H1 (cell line): ENCODE measurements around the gene ICE1. TPM values are rescaled to one million over a fixed set of nuclear protein-coding genes. Genes with fewer than 3 reads are reported as not detected.
A peak's percentile ranks its signal among the peaks of the same experiment; 100 is the strongest.

Source experiments
- CTCF ChIA-PET: fragments of 300-600 bp; sonication (Branson Sonifier 250); formaldehyde crosslinking; loops from one replicate; lab custom pipeline; 2021; ENCODE audit not compliant: partially characterized antibody; lab: Charles Lee
- POLR2A ChIA-PET: fragments of 300-600 bp; sonication (Branson Sonifier 250); formaldehyde crosslinking; loops from one replicate; lab custom pipeline; 2021; ENCODE audit warnings: inconsistent platforms; ENCODE audit not compliant: partially characterized antibody; lab: Charles Lee
- DNase-seq, 2 experiments: peaks; one replicate each; pipeline versions ENCODE4 v3.0.0 to v3.0.0-alpha.2; 2010 to 2022; ENCODE audit warnings: low spot score in 2 of 2, low read depth in 1 of 2, mixed read lengths in 1 of 2
- FAIRE-seq: peaks from 2 replicates; lab custom pipeline; 2011; peaks lifted over from hg19 to GRCh38; lab: Jason Lieb, UNC
- H2AFZ ChIP-seq: 2 replicates; pipeline ENCODE4 v1.8.1; 2012; ENCODE audit warnings: low read length, inconsistent platforms
- H2AK5ac ChIP-seq: 2 replicates; pipeline ENCODE4 v1.6.1; 2013; ENCODE audit warnings: low read depth, low read length
- H2BK120ac ChIP-seq: replicated peaks from 2 replicates; pipeline ENCODE3; 2013; ENCODE audit warnings: low read depth, low read length, inconsistent platforms
- H2BK12ac ChIP-seq: 2 replicates; pipeline ENCODE4 v1.6.1; 2013; ENCODE audit warnings: low read depth, low read length
- H2BK15ac ChIP-seq: 2 replicates; pipeline ENCODE4 v1.6.1; 2013; ENCODE audit warnings: low read length
- H2BK20ac ChIP-seq: 2 replicates; pipeline ENCODE4 v1.6.1; 2013; ENCODE audit warnings: low read length
- H2BK5ac ChIP-seq: 2 replicates; pipeline ENCODE4 v1.6.1; 2013; ENCODE audit warnings: low read depth, low read length
- H3K14ac ChIP-seq: 2 replicates; pipeline ENCODE4 v1.6.1; 2013; ENCODE audit warnings: inconsistent platforms; ENCODE audit not compliant: insufficient read length
- H3K18ac ChIP-seq: 2 replicates; pipeline ENCODE4 v1.6.1; 2013; ENCODE audit warnings: low read length; ENCODE audit errors: extremely low read depth
- H3K23ac ChIP-seq: 2 replicates; pipeline ENCODE4 v1.6.1; 2013; ENCODE audit warnings: inconsistent platforms; ENCODE audit not compliant: insufficient read length
- H3K23me2 ChIP-seq: 2 replicates; pipeline ENCODE4 v1.6.1; 2013; ENCODE audit warnings: low read depth, low read length
- H3K27ac ChIP-seq: 2 replicates; pipeline ENCODE4 v1.6.1; 2011; ENCODE audit warnings: low read depth, low read length, inconsistent platforms
- H3K27me3 ChIP-seq, 4 experiments: replicated peaks in 1 of 4; 1 replicate in 1 of 4; 2 replicates in 3 of 4; pipeline versions ENCODE4 v1.6.1 to v1.8.1; 2011 to 2013; ENCODE audit warnings: low read length in 3 of 4, mild to moderate bottlenecking in 3 of 4, inconsistent platforms in 2 of 4, mixed read lengths in 2 of 4, moderate library complexity in 1 of 4; ENCODE audit not compliant: control insufficient read depth in 3 of 4, insufficient read depth in 3 of 4; ENCODE audit errors: extremely low read depth in 1 of 4
- H3K36me3 ChIP-seq, 4 experiments: 2 replicates each; pipeline versions ENCODE4 v1.6.1 to v1.8.1; 2011 to 2013; ENCODE audit warnings: mild to moderate bottlenecking in 4 of 4, low read length in 3 of 4, moderate library complexity in 2 of 4, control low read depth in 1 of 4, inconsistent platforms in 1 of 4; ENCODE audit not compliant: insufficient read depth in 4 of 4, control insufficient read depth in 2 of 4
- H3K4ac ChIP-seq: replicated peaks from 2 replicates; pipeline ENCODE3; 2013; ENCODE audit warnings: low read length, low read depth, mixed read lengths, inconsistent platforms; ENCODE audit not compliant: insufficient read length
- H3K4me1 ChIP-seq, 4 experiments: replicated peaks in 1 of 4; 1 replicate in 1 of 4; 2 replicates in 3 of 4; pipeline versions ENCODE4 v1.6.1 to v1.8.1; 2011 to 2013; ENCODE audit warnings: low read length in 3 of 4, inconsistent platforms in 2 of 4, mixed read lengths in 1 of 4; ENCODE audit not compliant: insufficient read depth in 4 of 4, control insufficient read depth in 3 of 4
- H3K4me2 ChIP-seq, 2 experiments: 2 replicates each; pipeline versions ENCODE4 v1.6.1 to v1.8.1; 2011 to 2013; ENCODE audit warnings: low read depth in 2 of 2, low read length in 2 of 2, control low read depth in 1 of 2, inconsistent platforms in 1 of 2, mild to moderate bottlenecking in 1 of 2; ENCODE audit not compliant: insufficient read depth in 1 of 2
- H3K4me3 ChIP-seq, 4 experiments: fragments of 200-600, 300-600 bp in 1 of 4; sonication (generic), shearing (Covaris generic), sonication (Bioruptor Twin) in 1 of 4; 2 replicates each; pipeline versions ENCODE4 v1.5.1 to v1.8.1; 2011 to 2016; ENCODE audit warnings: low read length in 4 of 4, low read depth in 3 of 4, control low read depth in 2 of 4, inconsistent platforms in 2 of 4, mild to moderate bottlenecking in 2 of 4, mixed read lengths in 1 of 4, moderate library complexity in 1 of 4; ENCODE audit not compliant: insufficient read depth in 2 of 4; ENCODE audit errors: extremely low read depth in 1 of 4
- H3K56ac ChIP-seq: replicated peaks from 2 replicates; pipeline ENCODE3; 2013; ENCODE audit warnings: low read depth, mild to moderate bottlenecking, mixed read lengths, low read length, inconsistent platforms; ENCODE audit not compliant: insufficient read length
- H3K79me1 ChIP-seq: 2 replicates; pipeline ENCODE4 v1.6.1; 2013; ENCODE audit warnings: low read depth, low read length, control low read depth
- H3K79me2 ChIP-seq, 2 experiments: 2 replicates each; pipeline versions ENCODE4 v1.6.1 to v1.8.1; 2012 to 2013; ENCODE audit warnings: low read length in 2 of 2, mild to moderate bottlenecking in 2 of 2, inconsistent platforms in 1 of 2; ENCODE audit not compliant: insufficient read depth in 2 of 2, control insufficient read depth in 1 of 2
- H3K9ac ChIP-seq, 4 experiments: replicated peaks in 1 of 4; 1 replicate in 1 of 4; 2 replicates in 3 of 4; pipeline versions ENCODE4 v1.6.1 to v1.8.1; 2011 to 2013; ENCODE audit warnings: low read depth in 3 of 4, low read length in 3 of 4, control low read depth in 2 of 4, mild to moderate bottlenecking in 2 of 4, moderate library complexity in 2 of 4, inconsistent platforms in 1 of 4; ENCODE audit errors: extremely low read depth in 1 of 4
- H3K9me3 ChIP-seq, 2 experiments: 2 replicates each; pipeline versions ENCODE4 v1.6.1 to v1.8.1; 2012 to 2013; ENCODE audit warnings: mild to moderate bottlenecking in 2 of 2, moderate library complexity in 2 of 2, control low read depth in 1 of 2, inconsistent platforms in 1 of 2, low read depth in 1 of 2, low read length in 1 of 2, mixed read lengths in 1 of 2; ENCODE audit not compliant: insufficient read depth in 2 of 2
- H4K20me1 ChIP-seq, 2 experiments: replicated peaks in 1 of 2; 2 replicates each; pipeline versions ENCODE3 to v1.8.1; 2011 to 2013; ENCODE audit warnings: inconsistent platforms in 2 of 2, low read length in 2 of 2, mild to moderate bottlenecking in 1 of 2; ENCODE audit not compliant: insufficient read depth in 2 of 2, control insufficient read depth in 1 of 2
- H4K5ac ChIP-seq: 2 replicates; pipeline ENCODE4 v1.6.1; 2013; ENCODE audit warnings: low read length, low read depth, mixed read lengths, inconsistent platforms; ENCODE audit not compliant: insufficient read length
- H4K8ac ChIP-seq: 2 replicates; pipeline ENCODE4 v1.8.0; 2013; ENCODE audit warnings: mild to moderate bottlenecking, moderate library complexity, low read length, inconsistent platforms; ENCODE audit not compliant: insufficient read depth; ENCODE audit errors: extremely low read depth
- H4K91ac ChIP-seq: replicated peaks from 2 replicates; pipeline ENCODE3; 2013; ENCODE audit warnings: low read length, mixed read lengths, inconsistent platforms; ENCODE audit not compliant: insufficient read length
- CHD2 ChIP-seq: IDR thresholded peaks from 2 replicates; pipeline ENCODE4 v1.6.1; 2012; ENCODE audit warnings: low read length, improper control_type of control experiment
- CREB1 ChIP-seq: IDR thresholded peaks from 2 replicates; pipeline ENCODE4 v1.6.1; 2012; ENCODE audit warnings: inconsistent platforms
- RFX5 ChIP-seq: IDR thresholded peaks from 2 replicates; pipeline ENCODE4 v1.6.1; 2011; ENCODE audit warnings: low read depth, low read length, improper control_type of control experiment, borderline replicate concordance
- SAP30 ChIP-seq: fragments of 300-600 bp; sonication (generic); IDR thresholded peaks from 2 replicates; pipeline ENCODE4 v1.7.1; 2012; ENCODE audit warnings: low read length, moderate library complexity, mild to moderate bottlenecking, inconsistent platforms; ENCODE audit not compliant: insufficient read depth, insufficient replicate concordance
- WGBS, 2 experiments: shearing (Covaris generic) in 1 of 2; methylation state at CpG; one replicate each; pipeline versions ENCODE4 v1.1.6 to v1.1.7; 2013 to 2015; ENCODE audit warnings: low lambda C conversion rate in 2 of 2, mixed read lengths in 2 of 2, inconsistent platforms in 1 of 2, low coverage in 1 of 2, missing lambda C conversion rate in 1 of 2; ENCODE audit not compliant: insufficient replicate concordance in 2 of 2, insufficient coverage in 1 of 2, insufficient read length in 1 of 2; ENCODE audit errors: extremely low coverage in 1 of 2, missing lambda C conversion rate in 1 of 2; 5-methylcytosine and 5-hydroxymethylcytosine counted together
- polyA plus RNA-seq, 7 experiments: library from polyadenylated mRNA; depleted of rRNA in 3 of 7; stranded (reverse) in 5 of 7; unstranded in 2 of 7; fragments of >200 nt in 5 of 7; fragments of 200-250 nt in 2 of 7; gene quantifications; 1 replicate in 5 of 7; 2 replicates in 1 of 7; 4 replicates in 1 of 7; pipeline versions ENCODE4 v1.2.1 to v1.2.3, GENCODE V29; 2011 to 2013; ENCODE audit warnings: missing spikeins in 2 of 7, mixed read lengths in 2 of 7
- total RNA-seq: library from RNA; stranded (reverse); fragmentation: NEBNext Ultra II Directional; extraction: Animal tissue kit (Norgen Biotek cat#: 25700); gene quantifications from 2 replicates; pipeline ENCODE4 v1.2.1, GENCODE V29; 2021

ICE1 gene
- total and polyA plus RNA-seq, 2 of the 8 experiments (the other 6 are each of a cell fraction or from before 2014, with no cell fraction given): 11.8 to 53.9 TPM

GRCh38 chr5:5423586-5423985 is 1.1 kb downstream of the ICE1 start:
- no peak overlapping the region for H3K27ac ChIP-seq
- no peak overlapping the region for H3K14ac ChIP-seq
- TF ChIP-seq CHD2: no peak
- no peak for TF ChIP-seq CREB1
- TF ChIP-seq RFX5: no peak
- TF ChIP-seq SAP30: no peak
- peaks cover 41 to 60% of the 10 kb centered on the region in 2 experiments for H3K79me2 ChIP-seq
- H3K18ac ChIP-seq: no peak overlapping the region
- no peak overlapping the region for H2AK5ac ChIP-seq
- H4K91ac ChIP-seq: no peak overlapping the region
- H3K4me2 ChIP-seq: peak overlapping the region; percentile 81 to 92
- no peak overlapping the region for H4K8ac ChIP-seq
- no peaks in the 10 kb centered on the region for H3K36me3 ChIP-seq
- peaks cover 12 to 19% of the 10 kb centered on the region in 2 experiments for H4K20me1 ChIP-seq
- no peak overlapping the region for H2BK20ac ChIP-seq
- peaks cover 11% of the 10 kb centered on the region; the same call in 1 of the 2 replicates for H3K79me1 ChIP-seq
- no peak overlapping the region for H2BK15ac ChIP-seq
- peaks cover 5 to 15% (median 10%) of the 10 kb centered on the region in 4 experiments for H3K4me1 ChIP-seq
- WGBS, 2 experiments: 68% methylated on average over 7 of the region's 7 CpGs; no CpG with 5 or more reads in 1 of the 2 experiments
- H2AFZ ChIP-seq: no peak overlapping the region
- H4K5ac ChIP-seq: no peak overlapping the region
- peaks cover 16% of the 10 kb centered on the region for H3K23me2 ChIP-seq
- no peak overlapping the region for H2BK5ac ChIP-seq
- CTCF ChIA-PET: interaction anchor here (0.7 to 7.2 kb wide), 2 partner anchors 114 to 545 kb away, joined by 3 to 119 read pairs; no protein-coding TSS in a partner anchor
- H3K56ac ChIP-seq: no peak overlapping the region
- no peak for DNase-seq
- H3K4ac ChIP-seq: no peak overlapping the region
- POLR2A ChIA-PET: interaction anchor here (1.3 to 1.7 kb wide), 5 partner anchors 9 to 283 kb away, joined by 3 to 5 read pairs (median 4); partner anchors contain the start of gene ADAMTS16
- no peak overlapping the region for H2BK120ac ChIP-seq
- FAIRE-seq: no peak
- no peak overlapping the region for H2BK12ac ChIP-seq
- H3K27me3 ChIP-seq: no peaks in the 10 kb centered on the region
- H3K23ac ChIP-seq: no peak overlapping the region
- H3K9me3 ChIP-seq: no peaks in the 10 kb centered on the region
- H3K9ac ChIP-seq: peak overlapping the region in 1 of 4 experiments; percentile 77; a peak in 1 of 7 replicates
- peak overlapping the region; percentile 57 to 98 (median 90); a peak in 7 of 8 replicates for H3K4me3 ChIP-seq
